ENCODE results near the gene CMTM6.

CMTM6 gene, protein sequence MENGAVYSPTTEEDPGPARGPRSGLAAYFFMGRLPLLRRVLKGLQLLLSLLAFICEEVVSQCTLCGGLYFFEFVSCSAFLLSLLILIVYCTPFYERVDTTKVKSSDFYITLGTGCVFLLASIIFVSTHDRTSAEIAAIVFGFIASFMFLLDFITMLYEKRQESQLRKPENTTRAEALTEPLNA

DNA sequence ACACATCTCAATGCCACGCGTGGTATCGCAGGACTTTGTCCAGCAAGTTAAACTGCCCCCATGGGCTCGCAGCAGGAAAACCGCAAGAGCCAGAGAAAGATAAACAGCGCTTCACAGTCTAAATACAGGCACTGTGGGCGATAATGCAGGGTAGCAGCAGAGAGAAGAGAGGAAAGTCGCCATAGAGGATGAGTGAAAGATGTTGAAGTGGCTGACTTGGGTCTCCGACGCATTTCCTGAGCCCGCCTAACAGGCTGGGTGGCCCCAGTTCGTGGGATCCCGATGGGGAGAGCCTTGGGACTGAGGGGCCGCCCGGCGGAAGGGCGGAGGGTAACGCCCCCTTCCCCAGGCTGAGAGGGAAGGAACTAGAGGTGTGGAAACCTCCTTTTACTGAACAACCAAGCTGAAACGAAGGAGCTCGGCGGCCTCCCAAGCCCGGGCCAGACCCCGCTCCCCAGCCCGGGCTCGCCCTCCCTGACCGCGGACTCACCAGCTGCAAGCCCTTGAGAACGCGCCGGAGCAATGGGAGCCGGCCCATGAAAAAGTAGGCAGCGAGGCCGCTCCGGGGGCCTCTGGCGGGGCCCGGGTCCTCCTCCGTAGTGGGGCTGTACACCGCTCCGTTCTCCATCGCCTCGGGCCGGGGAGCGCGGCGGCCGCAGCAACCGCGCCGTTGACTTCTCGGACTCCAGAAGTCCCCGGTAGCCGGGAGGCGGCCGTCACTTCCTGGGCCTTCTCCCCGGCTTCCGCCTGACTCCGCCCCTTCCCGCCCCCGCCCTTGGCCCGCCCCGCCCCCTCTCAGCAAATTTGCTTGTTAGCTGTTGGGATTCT lies at the start of gene CMTM6:
Gene CMTM6 (minus strand): TSS at position 735 of the 828 bp plus-strand sequence. CDS start 107 bp downstream, at position 628.
- TF ChIP-seq, protein P1, sequence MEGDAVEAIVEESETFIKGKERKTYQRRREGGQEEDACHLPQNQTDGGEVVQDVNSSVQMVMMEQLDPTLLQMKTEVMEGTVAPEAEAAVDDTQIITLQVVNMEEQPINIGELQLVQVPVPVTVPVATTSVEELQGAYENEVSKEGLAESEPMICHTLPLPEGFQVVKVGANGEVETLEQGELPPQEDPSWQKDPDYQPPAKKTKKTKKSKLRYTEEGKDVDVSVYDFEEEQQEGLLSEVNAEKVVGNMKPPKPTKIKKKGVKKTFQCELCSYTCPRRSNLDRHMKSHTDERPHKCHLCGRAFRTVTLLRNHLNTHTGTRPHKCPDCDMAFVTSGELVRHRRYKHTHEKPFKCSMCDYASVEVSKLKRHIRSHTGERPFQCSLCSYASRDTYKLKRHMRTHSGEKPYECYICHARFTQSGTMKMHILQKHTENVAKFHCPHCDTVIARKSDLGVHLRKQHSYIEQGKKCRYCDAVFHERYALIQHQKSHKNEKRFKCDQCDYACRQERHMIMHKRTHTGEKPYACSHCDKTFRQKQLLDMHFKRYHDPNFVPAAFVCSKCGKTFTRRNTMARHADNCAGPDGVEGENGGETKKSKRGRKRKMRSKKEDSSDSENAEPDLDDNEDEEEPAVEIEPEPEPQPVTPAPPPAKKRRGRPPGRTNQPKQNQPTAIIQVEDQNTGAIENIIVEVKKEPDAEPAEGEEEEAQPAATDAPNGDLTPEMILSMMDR (IDR thresholded peaks at IDR 0.05; ENCODE audit: low read depth, low read length) = no peak
- peak within 1 kb of the TSS; percentile 94 for H3K4me3 ChIP-seq (ENCODE audit: low read depth, low read length)

DNA sequence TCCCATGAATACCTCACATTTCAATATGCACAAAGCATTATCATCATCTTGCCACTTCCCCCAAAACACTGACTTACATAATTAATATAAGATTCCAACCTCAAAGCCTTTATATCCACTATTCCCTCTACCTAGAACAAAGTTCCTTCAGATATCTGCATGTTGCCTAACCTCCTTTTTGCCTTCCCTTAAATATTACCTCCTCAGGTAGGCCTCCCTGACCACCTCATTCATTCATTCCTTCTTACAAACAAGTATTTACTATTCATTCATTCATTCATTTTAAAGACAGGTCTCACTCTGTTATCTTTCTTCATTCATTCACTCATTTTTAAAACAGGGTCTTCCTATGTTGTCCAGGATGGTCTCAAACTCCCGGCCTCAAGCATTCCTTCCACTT lies 49.4 kb upstream of the CMTM6 start:
- TF ChIP-seq, protein P1 (IDR thresholded peaks at IDR 0.05; ENCODE audit: low read depth, low read length) = no peak
- no peak overlapping the region for H3K4me3 ChIP-seq (ENCODE audit: low read depth, low read length)

DNA sequence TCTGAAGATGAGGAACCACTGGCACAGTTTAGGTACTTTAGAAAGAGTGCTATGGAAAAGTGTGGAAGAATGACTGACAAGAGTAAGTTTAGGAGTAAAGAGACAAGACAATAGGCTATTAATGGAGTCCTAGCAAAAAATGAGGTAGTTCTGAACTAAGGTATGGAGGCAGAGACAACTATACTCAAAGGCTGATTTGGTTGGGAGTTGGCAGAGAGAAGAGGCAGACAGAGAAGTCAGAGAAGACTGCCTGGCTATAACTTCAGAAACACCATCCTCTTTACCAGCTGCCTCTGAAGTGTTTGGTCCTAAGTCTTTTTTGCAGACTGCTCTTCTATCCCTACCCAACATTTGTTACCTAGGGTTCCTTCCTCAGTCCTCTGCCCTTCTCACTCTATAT lies 48.8 kb upstream of the CMTM6 start:
- H3K4me3 ChIP-seq (ENCODE audit: low read depth, low read length) = no peak overlapping the region
- TF ChIP-seq, protein P1 (IDR thresholded peaks at IDR 0.05; ENCODE audit: low read depth, low read length) = no peak

DNA sequence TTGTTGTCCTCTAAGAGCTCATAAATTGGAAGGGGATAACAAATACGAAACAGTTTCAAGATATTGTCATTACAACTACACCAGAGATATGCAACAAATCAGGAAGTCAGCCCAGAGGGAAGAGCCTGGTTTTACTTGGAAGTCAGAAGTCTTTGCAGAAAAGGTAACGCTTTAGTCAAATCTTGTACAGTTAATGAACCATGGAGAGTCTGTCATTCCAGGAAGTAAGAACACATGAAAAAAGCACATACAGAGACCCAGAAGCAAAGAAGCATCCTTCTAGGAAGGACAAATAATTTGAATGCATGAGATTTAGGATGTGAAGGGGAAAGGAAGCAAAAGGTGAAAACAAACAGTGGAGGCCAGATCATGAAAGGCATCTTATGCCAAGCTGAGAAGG lies 48.4 kb upstream of the CMTM6 start:
- H3K4me3 ChIP-seq (ENCODE audit: low read depth, low read length) = no peak overlapping the region

DNA sequence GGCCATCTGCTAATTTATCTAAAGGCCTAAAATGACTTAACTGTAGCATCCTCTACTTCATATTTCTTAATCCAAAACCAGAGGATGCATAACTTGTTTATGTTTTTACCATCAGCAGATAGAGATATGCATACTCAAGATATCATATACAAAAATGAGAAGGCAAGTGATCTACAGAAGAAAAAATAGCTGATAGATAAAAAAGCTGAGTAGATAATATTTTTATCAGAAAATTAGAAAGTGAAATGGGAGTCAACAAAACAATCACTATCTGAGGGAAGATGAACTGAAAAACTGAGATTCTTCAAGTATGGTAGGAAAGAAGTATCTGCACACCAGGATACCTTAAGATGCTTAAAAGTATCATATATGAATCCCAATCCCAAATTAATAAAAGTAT lies 42.7 kb upstream of the CMTM6 start:
- H3K4me3 ChIP-seq (ENCODE audit: low read depth, low read length) = no peak overlapping the region
- TF ChIP-seq, protein P1 (IDR thresholded peaks at IDR 0.05; ENCODE audit: low read depth, low read length) = no peak

More for the DNA sequence above, 48.4 kb upstream of the CMTM6 start:
- TF ChIP-seq, protein P1 (IDR thresholded peaks at IDR 0.05; ENCODE audit: low read depth, low read length) = no peak

DNA sequence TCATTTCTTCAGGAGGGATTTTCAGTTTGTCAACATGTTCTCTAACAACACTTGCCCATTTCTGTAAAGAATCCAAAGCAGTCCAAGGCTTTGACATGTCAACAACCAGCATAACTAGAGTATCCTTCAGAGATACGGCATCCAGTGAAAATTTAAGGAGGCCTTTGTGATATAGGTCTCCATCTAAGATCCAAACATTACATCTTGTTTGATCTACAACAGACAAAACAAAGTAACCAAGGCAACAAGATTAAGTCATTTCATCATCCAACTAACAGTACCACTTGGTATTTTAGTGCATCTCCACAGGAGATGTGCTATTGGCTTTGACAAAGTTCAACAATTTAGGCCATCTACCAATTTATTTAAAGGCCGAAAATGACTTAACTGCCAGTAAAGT lies 42.2 kb upstream of the CMTM6 start:
- H3K4me3 ChIP-seq (ENCODE audit: low read depth, low read length) = no peak overlapping the region
- TF ChIP-seq, protein P1 (IDR thresholded peaks at IDR 0.05; ENCODE audit: low read depth, low read length) = no peak

DNA sequence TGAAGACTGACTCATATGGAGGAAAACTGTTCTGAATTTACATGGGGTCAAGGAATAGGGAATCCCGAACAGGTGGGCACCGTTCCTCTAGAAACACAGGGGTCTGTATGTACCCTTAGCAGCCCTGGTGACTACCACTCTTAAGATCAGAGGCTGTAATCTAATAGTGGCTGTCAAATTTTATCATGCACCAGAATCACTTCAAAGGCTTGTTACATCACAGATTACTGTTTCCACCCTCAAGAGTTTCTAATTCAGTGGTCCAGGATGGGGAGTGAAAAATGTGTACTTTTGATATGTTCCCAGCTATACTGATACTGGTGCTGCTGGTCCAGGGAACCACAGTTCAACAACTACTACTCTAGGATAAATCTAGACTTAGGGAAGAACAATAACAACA lies 40.2 kb upstream of the CMTM6 start:
- TF ChIP-seq, protein P1 (IDR thresholded peaks at IDR 0.05; ENCODE audit: low read depth, low read length) = no peak
- H3K4me3 ChIP-seq (ENCODE audit: low read depth, low read length) = no peak overlapping the region

All from WI38 (cell line).